GM12874 (cell line): ENCODE measurements around the gene OR2F2.

Source experiments
- CTCF ChIP-seq: IDR thresholded peaks from 2 replicates; pipeline ENCODE4 v1.5.1; 2011; ENCODE audit warnings: low read depth, mild to moderate bottlenecking, control low read depth, low read length, moderate library complexity; ENCODE audit not compliant: insufficient read depth

Gene OR2F2

GRCh38 chr7:143924851-143925250, 10.2 kb upstream of the OR2F2 start:
- no peak for TF ChIP-seq CTCF

- no peak for TF ChIP-seq CTCF
Observed at GRCh38 chr7:143929224-143929920, 5.7 kb upstream of the OR2F2 start.

- TF ChIP-seq CTCF = no peak
Observed at GRCh38 chr7:143931739-143932138, 3.3 kb upstream of the OR2F2 start.

- TF ChIP-seq CTCF = no peak
Observed at GRCh38 chr7:143936087-143937009, 1.3 kb downstream of the OR2F2 start.

- no peak for TF ChIP-seq CTCF
Observed at GRCh38 chr7:143938379-143939243, 3.6 kb downstream of the OR2F2 start.

- TF ChIP-seq CTCF = no peak
Observed at GRCh38 chr7:143945423-143945822, 10.4 kb downstream of the OR2F2 start.

GRCh38 chr7:143947111-143947510, 12.1 kb downstream of the OR2F2 start:
- TF ChIP-seq CTCF = no peak
